ENCODE data around the gene JMJD7. TPM values are rescaled to one million over a fixed set of nuclear protein-coding genes. Genes with fewer than 3 reads are reported as not detected.

The JMJD7 gene
- total RNA-seq, 2 experiments from 2014 or later, result 17.1 to 17.6 TPM

DNA sequence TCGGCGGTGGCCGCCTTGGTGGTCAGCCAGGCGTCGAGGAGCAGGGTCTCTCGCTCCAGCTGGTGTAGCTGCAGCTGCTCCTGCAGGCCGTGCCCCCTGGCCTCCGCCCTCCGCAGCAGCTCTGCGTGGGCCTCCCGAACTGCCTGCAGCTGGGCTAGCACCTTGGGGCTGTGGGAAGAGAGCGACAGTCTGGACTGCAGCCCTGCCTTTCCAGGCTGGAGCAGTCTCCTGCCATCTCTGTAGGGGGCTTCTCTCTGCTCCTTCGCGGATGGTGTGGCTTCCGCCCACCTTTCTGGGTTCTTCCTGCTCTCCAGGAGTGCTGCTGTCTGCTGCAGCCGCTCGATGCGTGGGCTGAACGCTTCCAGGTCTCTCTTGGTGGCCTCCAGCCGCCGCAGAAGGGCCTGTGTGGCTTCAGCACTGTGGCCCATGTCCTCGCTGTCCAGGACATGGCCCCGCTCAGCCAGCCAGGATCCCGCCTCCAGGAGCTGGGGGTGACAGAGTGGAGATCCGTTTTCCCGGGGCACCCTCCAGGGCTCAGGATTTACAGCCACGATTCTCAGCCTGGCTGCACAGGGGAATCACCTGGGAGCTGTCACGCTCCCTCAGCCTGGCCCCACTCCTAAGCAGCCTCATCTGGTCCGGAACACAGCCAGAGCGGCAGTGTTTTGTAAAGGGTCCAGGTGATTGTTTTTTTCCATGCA lies 27.5 kb downstream of the JMJD7 start:
- no peak overlapping the region for H3K27ac Mint-ChIP-seq
- ChIA-PET CTCF (interaction anchor here (0.6 to 0.7 kb wide), 2 partner anchors 18 to 624 kb away, joined by 3 read pairs; partner anchors contain the start of gene CHP1), POLR2A (interaction anchor here (0.7 kb wide), 1 partner anchor 345 kb away, joined by 3 read pairs; no protein-coding TSS in a partner anchor)

DNA sequence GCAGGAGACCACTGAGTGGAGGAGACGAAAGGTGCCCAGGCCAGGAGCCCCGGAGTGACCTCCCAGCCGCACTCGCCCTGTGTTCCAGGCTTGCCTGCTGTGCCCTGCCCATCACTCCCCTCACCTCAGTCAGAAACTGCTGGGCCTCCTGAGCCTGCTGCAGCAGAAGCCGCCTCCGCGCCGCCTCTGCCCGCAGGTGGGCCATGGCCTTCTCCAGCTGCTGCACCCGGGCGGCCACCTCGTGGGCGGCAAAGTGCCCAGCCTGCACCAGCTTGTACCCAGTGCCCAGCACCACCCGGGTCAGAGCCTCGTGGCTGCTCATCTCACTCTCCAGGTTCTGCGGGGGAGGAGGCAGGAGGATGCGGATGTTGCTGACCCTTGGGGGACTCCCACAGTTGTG lies 28.4 kb downstream of the JMJD7 start:
- Mint-ChIP-seq H3K4me1 (peaks cover 2% of the 10 kb centered on the region), H3K27me3 (no peaks in the 10 kb centered on the region), H3K9me3 (ENCODE audit: low read depth) (no peaks in the 10 kb centered on the region), H3K36me3 (ENCODE audit: low read depth) (no peaks in the 10 kb centered on the region), H3K4me3 (no peak overlapping the region), H3K27ac (no peak overlapping the region)
- ChIA-PET CTCF (no interaction called here), POLR2A (no interaction called here)
- intact Hi-C loops (cut with DNase I, micrococcal nuclease), result no loop called here
- DNase-seq (no peak), ATAC-seq (no peak)

More for the DNA sequence above, 27.5 kb downstream of the JMJD7 start:
- ATAC-seq (no peak), DNase-seq (no peak)
- Mint-ChIP-seq H3K27me3 (no peaks in the 10 kb centered on the region), H3K36me3 (ENCODE audit: low read depth) (no peaks in the 10 kb centered on the region), H3K9me3 (ENCODE audit: low read depth) (no peaks in the 10 kb centered on the region), H3K4me3 (no peak overlapping the region), H3K4me1 (peaks cover 2% of the 10 kb centered on the region)
- intact Hi-C loops (cut with DNase I, micrococcal nuclease), result no loop called here

DNA sequence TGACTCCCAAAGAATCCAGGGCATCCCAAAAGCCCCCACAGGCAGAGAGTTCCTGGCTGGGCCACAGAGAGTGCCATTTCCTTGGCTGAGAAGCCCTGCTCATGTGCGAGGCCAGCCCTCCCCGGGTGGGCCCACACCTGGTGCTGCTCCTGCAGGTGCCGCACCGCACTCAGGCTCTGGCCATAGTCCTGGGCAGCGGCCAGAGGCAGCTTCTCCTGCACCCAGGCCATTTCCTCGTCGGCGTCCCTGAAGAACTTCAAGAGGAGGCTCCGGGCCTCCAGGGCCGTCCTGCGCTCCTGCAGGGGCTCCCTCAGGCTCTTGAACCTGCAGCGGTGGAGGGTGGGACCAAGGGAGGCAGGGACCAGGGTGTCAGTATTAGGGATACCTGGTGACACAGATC lies 28.8 kb downstream of the JMJD7 start:
- H3K27me3 Mint-ChIP-seq, result no peaks in the 10 kb centered on the region
- ChIA-PET POLR2A (no interaction called here), CTCF (no interaction called here)
- ATAC-seq (no peak), DNase-seq (no peak)
- peaks cover 2% of the 10 kb centered on the region for H3K4me1 Mint-ChIP-seq
- H3K27ac Mint-ChIP-seq, result no peak overlapping the region
- H3K36me3 Mint-ChIP-seq (ENCODE audit: low read depth), result no peaks in the 10 kb centered on the region
- intact Hi-C loops (cut with DNase I, micrococcal nuclease), result no loop called here
- no peaks in the 10 kb centered on the region for H3K9me3 Mint-ChIP-seq (ENCODE audit: low read depth)
- H3K4me3 Mint-ChIP-seq, result no peak overlapping the region

DNA sequence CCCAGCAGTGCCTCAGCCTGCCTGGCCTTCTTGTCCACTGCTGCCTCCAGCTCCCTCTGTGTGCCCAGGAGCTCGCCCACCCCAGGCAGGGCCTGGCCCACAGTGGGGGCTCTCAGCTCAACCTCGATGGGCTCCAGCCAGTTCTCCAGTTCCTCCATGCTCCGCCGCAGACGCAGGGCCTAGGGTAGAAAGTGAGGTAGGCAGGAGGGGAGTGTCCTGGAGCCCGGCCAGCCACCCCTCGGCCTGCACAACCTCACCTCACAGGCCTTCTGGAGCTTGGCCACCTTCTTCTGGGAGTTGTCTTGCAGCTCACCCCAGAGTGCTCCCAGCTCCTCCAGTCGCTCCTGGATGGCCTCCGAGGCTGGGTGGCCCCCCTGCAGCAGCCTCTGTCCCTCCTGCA lies 29.4 kb downstream of the JMJD7 start:
- Mint-ChIP-seq H3K4me3 (no peak overlapping the region), H3K9me3 (ENCODE audit: low read depth) (no peaks in the 10 kb centered on the region), H3K27me3 (no peaks in the 10 kb centered on the region), H3K36me3 (ENCODE audit: low read depth) (no peaks in the 10 kb centered on the region), H3K27ac (no peak overlapping the region), H3K4me1 (peaks cover 2% of the 10 kb centered on the region)
- ATAC-seq, result no peak
- no peak for DNase-seq
- ChIA-PET CTCF (no interaction called here), POLR2A (no interaction called here)
- intact Hi-C loops (cut with DNase I, micrococcal nuclease), result no loop called here

DNA sequence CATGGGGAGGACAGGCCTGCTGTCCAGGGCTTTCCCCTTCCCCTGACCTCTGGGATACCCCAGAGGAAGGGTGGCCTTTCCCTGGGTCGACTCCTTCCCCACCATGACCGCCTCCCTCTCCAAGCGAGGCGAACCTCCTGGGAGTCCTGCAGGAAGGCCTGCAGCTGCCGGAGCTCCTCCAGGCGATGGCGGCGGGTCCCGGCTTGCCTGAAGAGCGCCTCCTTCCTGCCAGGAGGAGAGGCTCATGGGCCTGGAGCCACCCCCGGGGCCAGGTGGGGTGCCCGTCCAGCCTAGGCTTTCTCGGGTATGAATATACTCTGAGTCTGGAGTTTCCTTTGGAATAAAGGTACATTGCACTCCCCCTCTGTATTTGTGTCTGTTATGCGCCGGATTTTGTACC lies 30.9 kb downstream of the JMJD7 start:
- Mint-ChIP-seq H3K27me3 (no peaks in the 10 kb centered on the region), H3K9me3 (ENCODE audit: low read depth) (no peaks in the 10 kb centered on the region), H3K27ac (no peak overlapping the region), H3K4me3 (no peak overlapping the region), H3K4me1 (peaks cover 2% of the 10 kb centered on the region), H3K36me3 (ENCODE audit: low read depth) (no peaks in the 10 kb centered on the region)
- no peak for DNase-seq
- no peak for ATAC-seq
- intact Hi-C loops (cut with DNase I, micrococcal nuclease), result no loop called here
- CTCF ChIA-PET, result interaction anchor here (0.7 to 1.4 kb wide), 2 partner anchors 20 to 46 kb away, joined by 3 read pairs; no protein-coding TSS in a partner anchor
- POLR2A ChIA-PET, result no interaction called here

DNA sequence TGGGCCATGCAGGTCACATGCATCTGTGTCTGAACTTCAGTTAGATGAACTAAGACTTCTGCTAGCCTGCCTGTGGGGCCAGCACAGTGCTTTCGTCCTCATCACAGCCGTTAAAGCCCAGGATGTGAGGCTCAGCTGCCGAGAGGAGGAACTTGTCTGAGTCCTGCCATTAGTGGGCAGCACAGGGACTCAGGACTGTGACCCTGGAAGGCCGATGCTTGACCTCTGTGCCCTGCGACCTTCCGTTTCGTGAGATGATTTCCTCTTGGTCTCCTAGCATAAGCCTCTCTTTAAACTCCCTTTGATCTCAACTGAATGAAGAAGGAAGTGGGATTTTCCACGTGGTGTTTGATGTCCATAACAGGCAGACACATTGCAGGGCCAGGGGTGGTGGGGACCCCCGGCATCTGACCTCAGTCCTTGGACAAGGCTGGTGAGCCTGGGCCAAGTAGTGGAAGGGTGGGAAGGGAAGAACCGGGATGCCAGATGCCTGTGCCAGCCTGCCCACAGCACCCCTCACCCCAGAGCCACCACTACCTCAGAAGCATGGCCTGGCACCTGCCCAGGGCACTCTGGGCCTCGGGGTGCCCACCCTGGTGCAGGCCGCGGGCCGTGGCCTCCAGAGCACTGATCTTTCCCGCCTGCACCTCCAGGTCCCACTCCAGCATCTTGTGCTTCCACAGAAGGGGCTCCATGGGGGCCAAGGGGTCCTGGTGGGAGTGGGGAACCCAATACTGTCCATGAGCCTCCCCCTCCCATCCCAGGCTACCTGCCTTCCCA lies 32.3 kb downstream of the JMJD7 start:
- ChIA-PET POLR2A (no interaction called here), CTCF (no interaction called here)
- Mint-ChIP-seq H3K27ac (no peak overlapping the region), H3K27me3 (no peaks in the 10 kb centered on the region), H3K4me1 (peaks cover 2% of the 10 kb centered on the region), H3K36me3 (ENCODE audit: low read depth) (no peaks in the 10 kb centered on the region), H3K9me3 (ENCODE audit: low read depth) (no peaks in the 10 kb centered on the region), H3K4me3 (no peak overlapping the region)
- DNase-seq (no peak), ATAC-seq (no peak)
- intact Hi-C loops (cut with DNase I, micrococcal nuclease), result no loop called here

DNA sequence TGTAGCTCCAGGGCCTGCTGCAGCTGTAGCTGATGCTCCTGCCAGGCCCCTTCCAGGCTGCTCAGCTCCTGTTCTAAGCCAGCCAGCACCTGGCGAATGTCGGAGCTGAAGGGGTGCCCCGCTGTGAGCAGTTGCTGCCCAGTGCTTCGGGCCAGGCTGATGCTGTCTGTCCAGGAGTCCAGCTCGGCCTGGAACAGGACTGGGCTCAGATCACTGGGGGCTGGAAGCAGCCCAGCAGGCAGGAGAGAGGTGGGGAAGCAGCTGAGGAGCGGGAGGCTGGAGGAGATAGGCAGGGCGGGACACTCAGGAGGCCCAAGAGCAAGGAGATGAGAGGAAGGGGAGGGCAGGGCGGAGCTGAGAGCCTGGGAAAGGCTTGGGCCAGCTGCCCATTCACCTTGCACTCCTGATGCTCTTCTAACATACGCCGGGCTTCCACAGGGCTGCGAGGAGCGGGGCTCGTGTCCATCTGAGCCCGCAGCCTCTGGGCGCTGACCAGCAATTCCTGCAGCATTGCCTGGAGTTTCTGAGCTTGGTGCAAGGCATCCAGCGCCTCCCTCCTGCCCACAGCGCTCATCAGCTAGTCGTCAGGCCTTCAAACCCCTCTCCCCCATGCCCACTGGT lies 34.0 kb downstream of the JMJD7 start:
- H3K36me3 Mint-ChIP-seq (ENCODE audit: low read depth), result no peaks in the 10 kb centered on the region
- no peak for ATAC-seq
- H3K4me3 Mint-ChIP-seq, result no peak overlapping the region
- DNase-seq, result no peak
- no peak overlapping the region for H3K27ac Mint-ChIP-seq
- ChIA-PET POLR2A (interaction anchor here (0.6 kb wide), 1 partner anchor 369 kb away, joined by 3 read pairs; no protein-coding TSS in a partner anchor), CTCF (interaction anchor here (0.6 kb wide), 1 partner anchor 45 kb away, joined by 5 read pairs; no protein-coding TSS in a partner anchor)
- no peaks in the 10 kb centered on the region for H3K9me3 Mint-ChIP-seq (ENCODE audit: low read depth)
- intact Hi-C loops (cut with DNase I, micrococcal nuclease), result no loop called here
- peaks cover 2% of the 10 kb centered on the region for H3K4me1 Mint-ChIP-seq
- no peaks in the 10 kb centered on the region for H3K27me3 Mint-ChIP-seq

DNA sequence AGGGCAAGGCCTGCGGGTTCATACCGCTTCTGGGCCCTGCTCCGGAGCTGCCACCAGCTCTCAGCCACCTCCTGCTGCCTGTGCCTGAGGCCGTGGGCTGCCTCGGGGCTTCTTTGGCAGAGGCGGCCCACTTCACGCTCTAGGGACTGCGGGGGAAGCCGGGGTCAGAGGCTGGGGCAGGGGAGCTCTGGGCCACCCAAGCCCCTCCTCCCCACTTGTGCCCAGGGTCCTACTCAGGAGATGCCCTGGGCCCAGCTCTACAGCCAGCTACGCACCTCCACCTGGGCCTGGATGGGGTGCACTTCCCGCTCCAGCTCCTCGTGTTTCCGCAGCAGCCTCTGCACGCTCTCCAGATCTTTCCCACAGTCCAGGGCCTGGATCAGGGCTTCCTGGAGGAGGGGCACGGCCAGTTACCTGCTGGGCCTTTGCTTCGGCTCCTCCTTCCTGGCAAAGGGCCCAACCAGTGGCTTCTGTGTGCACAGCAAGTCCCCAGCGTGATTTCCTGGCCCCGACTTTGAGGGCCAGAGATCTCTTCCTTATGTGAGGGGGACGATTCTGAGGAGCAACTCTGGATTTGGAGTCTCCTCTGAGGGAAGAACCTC lies 34.7 kb downstream of the JMJD7 start:
- Mint-ChIP-seq H3K4me3 (no peak overlapping the region), H3K27me3 (no peaks in the 10 kb centered on the region), H3K27ac (no peak overlapping the region), H3K36me3 (ENCODE audit: low read depth) (no peaks in the 10 kb centered on the region), H3K9me3 (ENCODE audit: low read depth) (no peaks in the 10 kb centered on the region), H3K4me1 (peaks cover 2% of the 10 kb centered on the region)
- POLR2A ChIA-PET, result no interaction called here
- CTCF ChIA-PET, result interaction anchor here (1.1 kb wide), 1 partner anchor 277 kb away, joined by 3 read pairs; no protein-coding TSS in a partner anchor
- DNase-seq, result no peak
- intact Hi-C loops (cut with DNase I, micrococcal nuclease), result no loop called here
- no peak for ATAC-seq

DNA sequence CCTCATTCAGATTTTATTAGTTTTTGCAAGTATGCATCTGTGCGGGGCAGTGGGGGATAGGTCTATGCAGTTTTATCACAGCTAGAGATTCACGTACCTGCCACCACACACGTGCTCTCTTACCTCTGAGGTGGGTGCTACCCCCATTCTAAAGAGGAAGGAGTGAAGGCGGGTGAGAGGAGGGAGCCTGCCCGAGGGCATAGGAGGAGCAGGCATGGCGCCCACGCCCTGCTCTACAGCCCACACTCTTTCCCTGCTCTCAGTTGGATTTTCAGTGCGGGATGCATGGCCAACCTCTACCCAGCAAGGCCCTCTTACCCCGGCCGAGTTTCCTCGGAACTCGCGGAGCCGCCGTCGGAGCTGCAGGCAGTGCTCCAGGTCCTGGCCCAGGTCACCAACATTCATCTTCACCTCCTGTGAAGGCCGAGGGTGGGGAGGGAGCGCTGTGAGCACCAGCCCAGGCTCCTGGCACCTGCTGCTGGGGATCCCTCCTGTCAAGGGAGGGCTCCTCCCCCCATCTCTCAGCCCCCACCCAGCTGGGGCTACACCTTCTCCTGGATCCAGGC lies 37.7 kb downstream of the JMJD7 start:
- Mint-ChIP-seq H3K4me3 (no peak overlapping the region), H3K27me3 (no peaks in the 10 kb centered on the region), H3K4me1 (peaks cover 2% of the 10 kb centered on the region), H3K9me3 (ENCODE audit: low read depth) (no peaks in the 10 kb centered on the region), H3K27ac (no peak overlapping the region), H3K36me3 (ENCODE audit: low read depth) (no peaks in the 10 kb centered on the region)
- DNase-seq (no peak), ATAC-seq (no peak)
- ChIA-PET CTCF (interaction anchor here (0.5 to 0.6 kb wide), 2 partner anchors 218 to 788 kb away, joined by 3 to 4 read pairs; no protein-coding TSS in a partner anchor), POLR2A (interaction anchor here (0.6 kb wide), 1 partner anchor 62 kb away, joined by 5 read pairs; no protein-coding TSS in a partner anchor)
- intact Hi-C loops (cut with DNase I, micrococcal nuclease), result no loop called here

DNA sequence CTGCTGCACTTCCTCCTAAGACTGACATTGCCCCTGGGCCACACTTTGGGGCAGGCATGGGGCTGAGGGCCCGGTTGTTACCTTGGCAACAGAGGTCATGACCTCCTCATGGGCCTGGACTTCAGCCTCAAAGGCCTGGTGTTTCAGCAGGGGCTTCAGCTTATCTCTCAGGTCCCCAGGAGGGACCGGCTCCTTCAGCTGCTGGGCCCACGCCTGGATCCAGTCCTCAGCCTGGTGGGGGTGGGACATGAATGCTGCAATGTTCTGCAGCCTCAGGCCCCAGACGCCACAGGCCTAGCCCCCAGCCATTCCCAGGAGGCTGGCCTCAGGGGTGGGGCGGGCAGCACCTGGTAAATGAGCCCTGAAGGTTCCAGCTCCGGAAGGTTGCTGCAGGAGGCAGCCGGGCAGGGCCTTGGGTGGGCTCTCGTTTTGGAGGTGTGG lies 38.4 kb downstream of the JMJD7 start:
- POLR2A ChIA-PET, result interaction anchor here (0.6 kb wide), 1 partner anchor 62 kb away, joined by 5 read pairs; no protein-coding TSS in a partner anchor
- H3K27me3 Mint-ChIP-seq, result no peaks in the 10 kb centered on the region
- no peaks in the 10 kb centered on the region for H3K9me3 Mint-ChIP-seq (ENCODE audit: low read depth)
- no peak overlapping the region for H3K4me3 Mint-ChIP-seq
- ATAC-seq (no peak), DNase-seq (no peak)
- H3K27ac Mint-ChIP-seq, result no peak overlapping the region
- peaks cover 9% of the 10 kb centered on the region for H3K4me1 Mint-ChIP-seq
- CTCF ChIA-PET, result no interaction called here
- no peaks in the 10 kb centered on the region for H3K36me3 Mint-ChIP-seq (ENCODE audit: low read depth)
- intact Hi-C loops (cut with DNase I, micrococcal nuclease), result no loop called here
